Measurements from ENCODE around the gene GPRC5D.

Gene GPRC5D

DNA sequence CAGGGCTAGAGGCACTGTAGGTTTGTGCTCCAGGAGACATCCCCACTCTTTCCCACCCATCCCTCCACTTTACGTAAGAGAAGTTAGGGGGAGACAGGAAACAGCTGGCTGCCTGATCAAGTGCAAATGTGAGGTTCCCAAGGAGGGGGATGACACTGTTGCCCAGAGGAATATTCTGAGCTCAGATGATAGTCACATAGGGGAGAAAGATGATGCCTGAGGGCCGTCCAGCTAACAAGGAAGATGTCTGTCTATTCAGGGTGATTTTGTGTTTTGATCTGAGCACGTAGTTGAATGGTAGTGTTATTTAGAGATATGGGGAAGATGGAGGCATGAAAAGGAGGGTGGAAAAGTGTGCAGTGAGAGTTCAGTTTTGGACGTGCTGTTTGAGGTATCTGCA lies 13.9 kb upstream of the GPRC5D start:
- H3K4me2 ChIP-seq (ENCODE audit: low read length), result no peak overlapping the region
- H3K27ac ChIP-seq (ENCODE audit: low read depth, low read length, poor library complexity, severe bottlenecking), result no peak overlapping the region
- H4K20me1 ChIP-seq (ENCODE audit: insufficient read depth, low read length), result no peaks in the 10 kb centered on the region

GRCh38 chr12:12964255-12964654 lies 12.3 kb upstream of the GPRC5D start:
- no peak overlapping the region for H3K4me2 ChIP-seq (ENCODE audit: low read length)
- no peaks in the 10 kb centered on the region for H3K27me3 ChIP-seq (ENCODE audit: insufficient read depth, low read length)
- no peaks in the 10 kb centered on the region for H4K20me1 ChIP-seq (ENCODE audit: insufficient read depth, low read length)
- H3K4me1 ChIP-seq (ENCODE audit: insufficient read depth, low read length, severe bottlenecking), result no peaks in the 10 kb centered on the region
- H3F3A ChIP-seq (ENCODE audit: insufficient read depth, low read length), result no peaks in the 10 kb centered on the region
- no peak overlapping the region for H3K27ac ChIP-seq (ENCODE audit: low read depth, low read length, poor library complexity, severe bottlenecking)
- H2AFZ ChIP-seq (ENCODE audit: low read length), result no peak overlapping the region
- no peaks in the 10 kb centered on the region for H3K9me2 ChIP-seq (ENCODE audit: low read depth, low read length)
- TF ChIP-seq EZH2 (IDR thresholded peaks at IDR 0.05; ENCODE audit: borderline replicate concordance, low read length), result no peak
- TF ChIP-seq, protein P1, sequence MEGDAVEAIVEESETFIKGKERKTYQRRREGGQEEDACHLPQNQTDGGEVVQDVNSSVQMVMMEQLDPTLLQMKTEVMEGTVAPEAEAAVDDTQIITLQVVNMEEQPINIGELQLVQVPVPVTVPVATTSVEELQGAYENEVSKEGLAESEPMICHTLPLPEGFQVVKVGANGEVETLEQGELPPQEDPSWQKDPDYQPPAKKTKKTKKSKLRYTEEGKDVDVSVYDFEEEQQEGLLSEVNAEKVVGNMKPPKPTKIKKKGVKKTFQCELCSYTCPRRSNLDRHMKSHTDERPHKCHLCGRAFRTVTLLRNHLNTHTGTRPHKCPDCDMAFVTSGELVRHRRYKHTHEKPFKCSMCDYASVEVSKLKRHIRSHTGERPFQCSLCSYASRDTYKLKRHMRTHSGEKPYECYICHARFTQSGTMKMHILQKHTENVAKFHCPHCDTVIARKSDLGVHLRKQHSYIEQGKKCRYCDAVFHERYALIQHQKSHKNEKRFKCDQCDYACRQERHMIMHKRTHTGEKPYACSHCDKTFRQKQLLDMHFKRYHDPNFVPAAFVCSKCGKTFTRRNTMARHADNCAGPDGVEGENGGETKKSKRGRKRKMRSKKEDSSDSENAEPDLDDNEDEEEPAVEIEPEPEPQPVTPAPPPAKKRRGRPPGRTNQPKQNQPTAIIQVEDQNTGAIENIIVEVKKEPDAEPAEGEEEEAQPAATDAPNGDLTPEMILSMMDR (IDR thresholded peaks at IDR 0.05; ENCODE audit: low read length), result no peak
- no peak overlapping the region for H3K9ac ChIP-seq (ENCODE audit: low read length)
- H3K4me3 ChIP-seq (ENCODE audit: low read depth, low read length, poor library complexity, severe bottlenecking), result no peak overlapping the region
- H3K79me2 ChIP-seq (ENCODE audit: insufficient read depth, low read length), result no peaks in the 10 kb centered on the region
- no peaks in the 10 kb centered on the region for H3K9me3 ChIP-seq (ENCODE audit: low read length)
- H3K36me3 ChIP-seq (ENCODE audit: insufficient read depth, low read length), result no peaks in the 10 kb centered on the region

More for the DNA sequence above, 13.9 kb upstream of the GPRC5D start:
- no peaks in the 10 kb centered on the region for H3K4me1 ChIP-seq (ENCODE audit: insufficient read depth, low read length, severe bottlenecking)
- H3K79me2 ChIP-seq (ENCODE audit: insufficient read depth, low read length), result no peaks in the 10 kb centered on the region
- H3K9ac ChIP-seq (ENCODE audit: low read length), result no peak overlapping the region
- no peak overlapping the region for H3K4me3 ChIP-seq (ENCODE audit: low read depth, low read length, poor library complexity, severe bottlenecking)
- H3K27me3 ChIP-seq (ENCODE audit: insufficient read depth, low read length), result no peaks in the 10 kb centered on the region
- H3K9me2 ChIP-seq (ENCODE audit: low read depth, low read length), result no peaks in the 10 kb centered on the region
- TF ChIP-seq EZH2 (IDR thresholded peaks at IDR 0.05; ENCODE audit: borderline replicate concordance, low read length), result no peak
- TF ChIP-seq, protein P1 (IDR thresholded peaks at IDR 0.05; ENCODE audit: low read length), result no peak
- no peaks in the 10 kb centered on the region for H3K36me3 ChIP-seq (ENCODE audit: insufficient read depth, low read length)
- no peak overlapping the region for H2AFZ ChIP-seq (ENCODE audit: low read length)
- no peaks in the 10 kb centered on the region for H3F3A ChIP-seq (ENCODE audit: insufficient read depth, low read length)
- no peaks in the 10 kb centered on the region for H3K9me3 ChIP-seq (ENCODE audit: low read length)

DNA sequence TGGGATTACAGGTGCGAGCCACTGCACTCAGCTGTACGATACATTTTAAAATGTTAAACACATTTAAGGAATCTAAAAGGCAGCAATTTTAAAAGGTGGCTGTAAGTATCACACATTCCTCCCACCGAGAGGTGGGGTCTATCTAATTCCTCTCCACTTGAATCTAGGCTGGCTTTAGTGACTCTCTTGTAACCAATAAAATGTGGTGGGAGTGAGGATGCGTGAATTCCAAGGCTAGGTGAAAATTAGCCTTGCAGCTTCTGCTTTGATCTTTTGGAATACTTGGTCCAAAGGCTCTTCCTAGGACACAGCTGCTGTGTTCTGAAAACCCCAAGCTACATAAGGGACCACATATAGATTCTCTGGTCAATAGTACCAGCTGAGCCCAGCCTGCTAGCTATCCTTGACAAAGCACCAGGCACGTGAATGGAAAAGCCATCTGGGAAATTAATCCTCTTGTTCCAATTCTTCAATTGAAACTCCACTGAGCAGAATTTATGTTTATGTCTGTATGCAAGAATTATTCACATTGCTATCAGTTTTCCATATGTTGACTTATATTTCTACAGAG lies 8.8 kb upstream of the GPRC5D start:
- H3K4me1 ChIP-seq (ENCODE audit: insufficient read depth, low read length, severe bottlenecking), result no peaks in the 10 kb centered on the region
- no peak overlapping the region for H3K9ac ChIP-seq (ENCODE audit: low read length)
- no peak overlapping the region for H3K4me3 ChIP-seq (ENCODE audit: low read depth, low read length, poor library complexity, severe bottlenecking)
- no peak overlapping the region for H2AFZ ChIP-seq (ENCODE audit: low read length)
- TF ChIP-seq, protein P1 (IDR thresholded peaks at IDR 0.05; ENCODE audit: low read length), result no peak
- no peak for TF ChIP-seq EZH2 (IDR thresholded peaks at IDR 0.05; ENCODE audit: borderline replicate concordance, low read length)
- no peaks in the 10 kb centered on the region for H3F3A ChIP-seq (ENCODE audit: insufficient read depth, low read length)
- H3K9me3 ChIP-seq (ENCODE audit: low read length), result no peaks in the 10 kb centered on the region
- H3K79me2 ChIP-seq (ENCODE audit: insufficient read depth, low read length), result no peaks in the 10 kb centered on the region
- no peaks in the 10 kb centered on the region for H3K36me3 ChIP-seq (ENCODE audit: insufficient read depth, low read length)
- no peaks in the 10 kb centered on the region for H3K9me2 ChIP-seq (ENCODE audit: low read depth, low read length)
- H3K27ac ChIP-seq (ENCODE audit: low read depth, low read length, poor library complexity, severe bottlenecking), result no peak overlapping the region
- H4K20me1 ChIP-seq (ENCODE audit: insufficient read depth, low read length), result no peaks in the 10 kb centered on the region
- H3K27me3 ChIP-seq (ENCODE audit: insufficient read depth, low read length), result no peaks in the 10 kb centered on the region
- H3K4me2 ChIP-seq (ENCODE audit: low read length), result no peak overlapping the region
